ENCODE measurements around the gene SHROOM3. TPM values are rescaled to one million over a fixed set of nuclear protein-coding genes. Genes with fewer than 3 reads are reported as not detected.
A peak's percentile ranks its signal among the peaks of the same experiment; 100 is the strongest.

The SHROOM3 gene
- total RNA-seq, 1 experiment from 2014 or later, result 27.6 TPM

- H3K4me3 Mint-ChIP-seq, result no peak overlapping the region
- H4K8ac ChIP-seq (replicated peaks; ENCODE audit: insufficient read length, low read depth, low read length), result no peak overlapping the region
- TF ChIP-seq CTCF (conservative IDR thresholded peaks at IDR 0.05), result no peak
- H3K79me1 ChIP-seq (ENCODE audit: insufficient read depth, low read depth, low read length, poor library complexity, severe bottlenecking), result no peaks in the 10 kb centered on the region
- no peak overlapping the region for H2BK20ac ChIP-seq (ENCODE audit: low read depth, low read length, poor library complexity, severe bottlenecking)
- H3K4me1 ChIP-seq (ENCODE audit: insufficient read depth, low read length), result no peaks in the 10 kb centered on the region
- H3K4ac ChIP-seq (ENCODE audit: low read depth, low read length), result no peak overlapping the region
- H2BK12ac ChIP-seq (ENCODE audit: insufficient read length, low read depth, low read length), result no peak overlapping the region
- H3K23me2 ChIP-seq (ENCODE audit: insufficient read length, low read depth, low read length, poor library complexity, severe bottlenecking), result no peaks in the 10 kb centered on the region
- no peak overlapping the region for H3K23ac ChIP-seq (ENCODE audit: insufficient read length, low read depth, low read length)
- H4K5ac ChIP-seq (ENCODE audit: insufficient read length, low read depth, low read length), result no peak overlapping the region
- no peak for DNase-seq
- H3K9me3 Mint-ChIP-seq, result no peaks in the 10 kb centered on the region; a peak in 1 of 5 replicates
- no CpG with 5 or more reads among the region's 5 CpGs for WGBS (ENCODE audit: extremely low coverage, insufficient read length, low lambda C conversion rate)
- no peaks in the 10 kb centered on the region for H3K27me3 Mint-ChIP-seq (ENCODE audit: low read depth)
- no peak overlapping the region for H3K9ac ChIP-seq (ENCODE audit: extremely low read depth, insufficient read length, low read length)
- no peaks in the 10 kb centered on the region for H3K9me3 ChIP-seq (ENCODE audit: control insufficient read depth, low read depth, low read length)
- H2BK5ac ChIP-seq (ENCODE audit: insufficient read length, low read length), result no peak overlapping the region
- peak overlapping the region in 2 of 3 experiments; percentile 15 to 62; a peak in 4 of 7 replicates for H3K27ac Mint-ChIP-seq
- H3T11ph ChIP-seq (ENCODE audit: low read length), result no peak overlapping the region
- H2BK15ac ChIP-seq (ENCODE audit: low read depth, low read length), result no peak overlapping the region
- no peak overlapping the region for H2AK5ac ChIP-seq (ENCODE audit: insufficient read length, low read length)
- no peaks in the 10 kb centered on the region for H4K20me1 ChIP-seq (ENCODE audit: control insufficient read depth, insufficient read depth, insufficient read length)
- H3K4me2 ChIP-seq (ENCODE audit: insufficient read depth, insufficient read length, low read length), result no peak overlapping the region
- H3K27ac ChIP-seq (ENCODE audit: insufficient read length, low read depth, low read length), result no peak overlapping the region
- H3K79me2 ChIP-seq (ENCODE audit: insufficient read depth, low read length), result no peaks in the 10 kb centered on the region
- no peaks in the 10 kb centered on the region for H3K27me3 ChIP-seq (ENCODE audit: insufficient read depth, low read length)
- H4K91ac ChIP-seq (ENCODE audit: insufficient read length, low read depth, low read length), result no peak overlapping the region
- no peak overlapping the region for H2BK120ac ChIP-seq (ENCODE audit: low read depth, low read length, poor library complexity, severe bottlenecking)
- no peak overlapping the region for H2AFZ ChIP-seq (ENCODE audit: low read length)
- peaks cover 7 to 9% of the 10 kb centered on the region in 2 experiments for H3K4me1 Mint-ChIP-seq
- H3K18ac ChIP-seq (ENCODE audit: insufficient read length, low read depth, low read length), result no peak overlapping the region
- peaks cover 28 to 54% (median 33%) of the 10 kb centered on the region in 3 experiments; a peak in 6 of 7 replicates for H3K36me3 Mint-ChIP-seq (ENCODE audit: insufficient read depth in 1 of 3, low read depth in 3 of 3)
- no peak overlapping the region for H3K14ac ChIP-seq (ENCODE audit: insufficient read depth, low read length)
- H3K56ac ChIP-seq (ENCODE audit: insufficient read length, low read depth, low read length), result no peak overlapping the region
Measured at GRCh38 chr4:76738086-76738931, 303.3 kb downstream of the SHROOM3 start.
